Osteocyte (in vitro differentiated cells): Measurements from ENCODE around the gene UBFD1. TPM values are rescaled to one million over a fixed set of nuclear protein-coding genes. Genes with fewer than 3 reads are reported as not detected.

Experiments used
- DNase-seq: peaks from one replicate; pipeline ENCODE4 v3.0.0; 2021; ENCODE audit warnings: mixed read lengths; ENCODE audit not compliant: unreplicated experiment; ENCODE audit errors: extremely low spot score
- H3K27ac Mint-ChIP-seq: one replicate; pipeline ENCODE4 v1.8.0; 2021; ENCODE audit warnings: mild to moderate bottlenecking, mixed read lengths; ENCODE audit not compliant: unreplicated experiment
- H3K27me3 Mint-ChIP-seq: one replicate; pipeline ENCODE4 v1.8.0; 2021; ENCODE audit warnings: mixed read lengths; ENCODE audit not compliant: unreplicated experiment
- H3K36me3 Mint-ChIP-seq: one replicate; pipeline ENCODE4 v1.8.0; 2021; ENCODE audit warnings: mixed read lengths; ENCODE audit not compliant: unreplicated experiment
- H3K4me1 Mint-ChIP-seq: one replicate; pipeline ENCODE4 v1.8.0; 2021; ENCODE audit warnings: mixed read lengths; ENCODE audit not compliant: unreplicated experiment
- H3K4me3 Mint-ChIP-seq: one replicate; pipeline ENCODE4 v1.8.0; 2021; ENCODE audit warnings: mild to moderate bottlenecking, moderate library complexity, mixed read lengths; ENCODE audit not compliant: unreplicated experiment
- H3K9me3 Mint-ChIP-seq: one replicate; pipeline ENCODE4 v1.8.0; 2021; ENCODE audit warnings: mixed read lengths; ENCODE audit not compliant: unreplicated experiment
- total RNA-seq: library from RNA; stranded (reverse); gene quantifications from 2 replicates; pipeline ENCODE4 v1.2.1, GENCODE V29; 2021
- TF ChIP-seq, protein P1 (sequence below): fragments of 200-600 bp; sonication (generic); IDR thresholded peaks from 2 replicates; pipeline ENCODE4 v1.5.0; 2021; ENCODE audit warnings: antibody characterized with exemption, mild to moderate bottlenecking, moderate library complexity

Gene UBFD1
- total RNA-seq, 1 donor from 2014 or later, result 100 TPM

DNA sequence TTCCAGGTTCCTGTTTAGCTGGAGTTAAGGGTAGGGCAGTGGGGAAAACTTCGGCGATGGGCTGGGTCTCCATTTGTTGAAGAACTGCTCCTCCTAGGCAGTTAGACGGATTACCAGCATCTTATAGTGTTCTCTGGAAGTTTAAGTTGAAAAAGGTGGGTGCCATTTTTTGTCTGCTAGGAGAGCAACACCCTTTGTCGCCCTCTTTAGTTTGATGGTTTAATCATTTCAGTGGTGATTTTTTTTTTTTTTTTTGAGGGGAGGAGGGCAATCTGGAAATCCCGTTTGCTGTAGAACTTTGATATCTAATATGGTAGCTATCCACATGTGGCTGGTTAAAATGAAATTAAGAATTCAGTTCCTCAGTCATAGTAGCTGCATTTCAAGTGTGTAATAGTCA lies 4.1 kb downstream of the UBFD1 start:
- Mint-ChIP-seq H3K36me3 (peaks cover 46% of the 10 kb centered on the region), H3K27ac (no peak overlapping the region)
- TF ChIP-seq, protein P1, sequence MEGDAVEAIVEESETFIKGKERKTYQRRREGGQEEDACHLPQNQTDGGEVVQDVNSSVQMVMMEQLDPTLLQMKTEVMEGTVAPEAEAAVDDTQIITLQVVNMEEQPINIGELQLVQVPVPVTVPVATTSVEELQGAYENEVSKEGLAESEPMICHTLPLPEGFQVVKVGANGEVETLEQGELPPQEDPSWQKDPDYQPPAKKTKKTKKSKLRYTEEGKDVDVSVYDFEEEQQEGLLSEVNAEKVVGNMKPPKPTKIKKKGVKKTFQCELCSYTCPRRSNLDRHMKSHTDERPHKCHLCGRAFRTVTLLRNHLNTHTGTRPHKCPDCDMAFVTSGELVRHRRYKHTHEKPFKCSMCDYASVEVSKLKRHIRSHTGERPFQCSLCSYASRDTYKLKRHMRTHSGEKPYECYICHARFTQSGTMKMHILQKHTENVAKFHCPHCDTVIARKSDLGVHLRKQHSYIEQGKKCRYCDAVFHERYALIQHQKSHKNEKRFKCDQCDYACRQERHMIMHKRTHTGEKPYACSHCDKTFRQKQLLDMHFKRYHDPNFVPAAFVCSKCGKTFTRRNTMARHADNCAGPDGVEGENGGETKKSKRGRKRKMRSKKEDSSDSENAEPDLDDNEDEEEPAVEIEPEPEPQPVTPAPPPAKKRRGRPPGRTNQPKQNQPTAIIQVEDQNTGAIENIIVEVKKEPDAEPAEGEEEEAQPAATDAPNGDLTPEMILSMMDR, result no peak

DNA sequence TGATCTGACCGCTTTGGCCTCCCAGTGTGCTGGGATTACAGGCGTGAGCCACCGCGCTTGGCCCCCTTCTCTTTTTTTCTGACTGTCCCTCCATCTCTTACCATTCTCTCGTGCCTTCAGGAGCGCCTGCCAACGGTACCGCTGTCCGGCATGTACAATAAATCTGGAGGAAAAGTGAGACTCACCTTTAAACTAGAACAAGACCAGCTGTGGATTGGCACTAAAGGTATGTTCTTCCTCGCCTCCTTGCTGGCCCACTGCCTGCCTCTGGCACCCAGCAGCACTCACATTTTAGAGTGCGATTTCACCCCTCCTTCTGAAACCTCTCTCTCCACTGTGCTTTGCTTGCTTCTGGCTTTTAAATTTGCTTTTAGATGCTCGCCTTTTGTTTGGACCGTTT lies 5.0 kb downstream of the UBFD1 start:
- Mint-ChIP-seq H3K4me3 (no peak overlapping the region), H3K36me3 (peaks cover 55% of the 10 kb centered on the region), H3K27ac (no peak overlapping the region), H3K9me3 (no peaks in the 10 kb centered on the region), H3K4me1 (peaks cover 16% of the 10 kb centered on the region), H3K27me3 (no peaks in the 10 kb centered on the region)
- no peak for DNase-seq
- TF ChIP-seq, protein P1, result no peak

More for the DNA sequence above, 4.1 kb downstream of the UBFD1 start:
- DNase-seq, result no peak
- H3K27me3 Mint-ChIP-seq, result no peaks in the 10 kb centered on the region
- H3K4me3 Mint-ChIP-seq, result no peak overlapping the region
- H3K9me3 Mint-ChIP-seq, result no peaks in the 10 kb centered on the region
- peaks cover 21% of the 10 kb centered on the region for H3K4me1 Mint-ChIP-seq

DNA sequence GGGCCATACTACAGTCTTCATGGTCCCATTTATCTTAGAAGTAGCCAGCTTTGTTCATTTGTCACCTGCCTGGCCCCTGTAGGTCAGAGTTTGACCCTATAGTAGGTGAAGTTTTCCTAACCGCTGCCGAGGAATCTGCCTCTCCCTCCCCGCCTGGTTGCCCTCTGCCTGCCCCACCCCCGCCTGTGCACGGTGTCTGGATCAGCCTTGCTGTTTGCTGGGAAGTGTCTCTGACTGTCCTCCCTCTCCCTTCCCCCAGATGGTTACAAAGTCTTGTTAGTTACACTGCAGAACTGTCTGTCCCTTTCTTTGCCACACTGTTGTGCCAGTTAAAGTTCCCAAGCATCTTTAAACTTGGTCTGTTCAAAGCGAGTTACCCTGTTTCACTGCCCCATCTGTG lies 5.7 kb downstream of the UBFD1 start:
- Mint-ChIP-seq H3K4me1 (peaks cover 16% of the 10 kb centered on the region), H3K9me3 (no peaks in the 10 kb centered on the region), H3K4me3 (no peak overlapping the region), H3K27me3 (no peaks in the 10 kb centered on the region), H3K36me3 (peaks cover 58% of the 10 kb centered on the region), H3K27ac (no peak overlapping the region)
- TF ChIP-seq, protein P1, result no peak
- no peak for DNase-seq

DNA sequence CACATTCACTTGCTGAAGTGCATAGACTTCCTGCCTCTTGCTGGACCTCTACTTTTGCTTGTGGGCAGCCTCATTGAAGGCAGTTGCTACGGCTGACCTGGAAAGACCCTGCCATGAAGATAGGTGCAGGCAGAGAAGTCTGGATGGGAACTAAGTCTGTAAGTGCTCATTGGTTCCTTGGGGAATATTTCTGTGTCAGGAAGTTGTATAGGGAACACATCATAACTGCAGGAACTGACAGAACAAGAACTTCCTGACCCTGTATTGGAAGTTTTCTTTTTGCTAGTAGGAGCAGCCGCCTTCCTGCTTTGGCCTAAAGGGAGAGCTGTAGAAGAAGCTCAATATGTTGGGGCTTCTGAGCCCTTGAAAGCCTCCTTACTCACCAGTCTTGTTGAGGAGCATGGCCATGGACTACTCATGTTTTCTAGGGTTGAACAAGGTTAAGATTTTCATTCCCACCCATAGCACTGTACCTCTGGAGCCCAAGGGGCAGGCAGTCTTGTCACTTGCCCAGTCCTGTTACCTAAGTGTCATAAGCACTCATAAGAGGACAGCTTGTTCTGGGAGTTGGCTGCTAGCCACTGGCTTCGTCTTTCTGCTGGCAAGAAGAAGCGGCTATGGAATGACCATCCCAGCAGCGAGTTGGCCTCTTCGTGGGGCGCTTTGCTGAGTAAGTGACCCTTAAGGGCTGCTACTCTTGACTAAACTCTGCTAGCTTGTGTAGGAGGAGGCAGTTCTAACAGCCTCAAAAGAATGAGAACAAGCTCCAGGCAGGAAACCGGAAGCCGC lies 7.2 kb downstream of the UBFD1 start:
- H3K4me3 Mint-ChIP-seq, result no peak overlapping the region
- peaks cover 57% of the 10 kb centered on the region for H3K36me3 Mint-ChIP-seq
- DNase-seq, result no peak

DNA sequence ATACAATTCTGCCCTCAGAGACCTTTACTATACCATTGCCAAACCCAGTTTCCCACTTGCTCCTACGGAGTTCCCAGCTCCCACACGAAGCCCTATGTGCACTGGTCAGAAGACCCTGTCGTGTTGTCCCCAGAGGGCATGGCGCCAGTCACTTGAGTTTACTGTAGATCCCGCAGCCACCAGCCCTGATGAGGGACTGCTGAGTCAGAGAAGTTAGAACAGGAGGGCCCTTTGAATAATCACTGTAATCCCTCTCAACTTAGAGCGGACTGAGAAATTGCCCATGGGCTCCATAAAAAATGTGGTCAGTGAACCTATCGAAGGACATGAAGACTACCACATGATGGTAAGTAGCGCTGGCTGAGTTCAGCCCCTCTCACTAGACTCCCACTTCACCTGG lies 9.2 kb downstream of the UBFD1 start:
- Mint-ChIP-seq H3K9me3 (no peaks in the 10 kb centered on the region), H3K27ac (no peak overlapping the region), H3K27me3 (no peaks in the 10 kb centered on the region), H3K36me3 (peaks cover 65% of the 10 kb centered on the region), H3K4me3 (no peak overlapping the region), H3K4me1 (no peaks in the 10 kb centered on the region)
- DNase-seq, result no peak
- TF ChIP-seq, protein P1, result no peak

More for the DNA sequence above, 7.2 kb downstream of the UBFD1 start:
- TF ChIP-seq, protein P1, result no peak
- Mint-ChIP-seq H3K27me3 (no peaks in the 10 kb centered on the region), H3K27ac (no peak overlapping the region), H3K4me1 (peaks cover 5% of the 10 kb centered on the region), H3K9me3 (no peaks in the 10 kb centered on the region)
